Smooth muscle cell (in vitro differentiated cells): Measurements from ENCODE around the gene PALM. TPM values are rescaled to one million over a fixed set of nuclear protein-coding genes. Genes with fewer than 3 reads are reported as not detected.

ENCODE experiments used
- DNase-seq: peaks from one replicate; lab custom pipeline; 2025; ENCODE audit not compliant: unreplicated experiment; lab: John Stamatoyannopoulos, UW
- H2AFZ ChIP-seq: fragments of 200-600 bp; sonication (generic); 2 replicates; pipeline ENCODE4 v1.6.0; 2016; ENCODE audit warnings: antibody characterized with exemption, low read depth, mild to moderate bottlenecking
- H3F3A ChIP-seq: fragments of 200-600 bp; sonication (generic); 2 replicates; pipeline ENCODE4 v1.6.0; 2017; ENCODE audit warnings: antibody characterized with exemption, low read depth
- H3K27ac ChIP-seq: fragments of 200-600 bp; sonication (generic); 2 replicates; pipeline ENCODE4 v1.5.1; 2016; ENCODE audit warnings: low read depth, mild to moderate bottlenecking
- H3K27me3 ChIP-seq: fragments of 200-600 bp; sonication (generic); 2 replicates; pipeline ENCODE4 v1.6.1; 2016; ENCODE audit warnings: low read depth, mild to moderate bottlenecking
- H3K36me3 ChIP-seq: fragments of 200-600 bp; sonication (generic); 2 replicates; pipeline ENCODE4 v1.5.1; 2016; ENCODE audit warnings: low read depth
- H3K4me1 ChIP-seq: fragments of 200-600 bp; sonication (generic); 2 replicates; pipeline ENCODE4 v1.5.1; 2016; ENCODE audit warnings: low read depth
- H3K4me2 ChIP-seq: fragments of 200-600 bp; sonication (generic); 2 replicates; pipeline ENCODE4 v1.6.0; 2016; ENCODE audit warnings: mild to moderate bottlenecking
- H3K4me3 ChIP-seq: fragments of 200-600 bp; sonication (generic); 2 replicates; pipeline ENCODE4 v1.5.1; 2016; ENCODE audit warnings: mild to moderate bottlenecking
- H3K79me2 ChIP-seq: fragments of 200-600 bp; sonication (generic); 2 replicates; pipeline ENCODE4 v1.6.0; 2016; ENCODE audit warnings: low read depth, mild to moderate bottlenecking
- H3K9ac ChIP-seq: fragments of 200-600 bp; sonication (generic); 2 replicates; pipeline ENCODE4 v1.6.0; 2016; ENCODE audit warnings: low read depth
- H3K9me3 ChIP-seq: fragments of 200-600 bp; sonication (generic); replicated peaks from 2 replicates; pipeline ENCODE4 v1.5.1; 2016; ENCODE audit warnings: low read depth
- H4K20me1 ChIP-seq: fragments of 200-600 bp; sonication (generic); 2 replicates; pipeline ENCODE4 v1.6.0; 2016; ENCODE audit warnings: low read depth
- WGBS: methylation state at CpG from one replicate; pipeline ENCODE4 v1.1.7; 2016; ENCODE audit warnings: low lambda C conversion rate; 5-methylcytosine and 5-hydroxymethylcytosine counted together
- polyA plus RNA-seq: library from polyadenylated mRNA; unstranded; fragments of >200 nt; fragmentation: Nextera tagmentation; extraction: Ambion mirVana; gene quantifications from 2 replicates; pipeline ENCODE4 v1.2.1, GENCODE V29; 2016
- total RNA-seq: library from RNA; depleted of rRNA; stranded (reverse); fragments of >200 nt; gene quantifications from 2 replicates; pipeline ENCODE4 v1.2.3, GENCODE V29; 2014
- TF ChIP-seq, protein P1 (sequence below): fragments of 200-600 bp; sonication (generic); IDR thresholded peaks from 2 replicates; pipeline ENCODE4 v1.5.1; 2017; ENCODE audit warnings: borderline replicate concordance, mild to moderate bottlenecking, antibody characterized with exemption; ENCODE audit not compliant: insufficient read depth, poor library complexity, severe bottlenecking

PALM gene
- total and polyA plus RNA-seq, 2 experiments from 2014 or later, result 11.1 to 16.6 TPM

DNA sequence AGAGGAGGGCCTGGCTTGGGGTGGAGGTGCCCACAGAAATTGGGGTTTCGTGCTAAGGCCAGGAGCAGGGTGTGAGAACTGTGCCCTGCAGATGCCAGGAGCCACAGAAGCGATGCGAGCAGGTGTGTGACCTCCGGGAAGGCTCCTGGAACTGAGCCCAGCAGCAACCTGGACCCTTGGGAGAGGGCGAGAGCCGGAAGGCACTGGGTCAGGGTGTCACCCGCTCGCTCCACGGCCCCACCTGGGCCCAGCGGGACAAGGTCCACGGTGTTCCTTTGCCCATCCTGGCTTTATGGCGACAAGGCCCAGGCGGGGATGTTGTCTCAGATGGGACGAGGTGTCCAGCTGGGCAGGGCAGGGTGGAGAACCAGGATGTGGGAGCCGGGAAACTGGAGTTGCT, 46.3 kb downstream of the PALM start:
- no peak overlapping the region for H3K4me3 ChIP-seq
- H3K27ac ChIP-seq, result no peak overlapping the region
- H4K20me1 ChIP-seq, result no peaks in the 10 kb centered on the region
- no peaks in the 10 kb centered on the region for H3K36me3 ChIP-seq
- H3K27me3 ChIP-seq, result no peaks in the 10 kb centered on the region
- TF ChIP-seq, protein P1, sequence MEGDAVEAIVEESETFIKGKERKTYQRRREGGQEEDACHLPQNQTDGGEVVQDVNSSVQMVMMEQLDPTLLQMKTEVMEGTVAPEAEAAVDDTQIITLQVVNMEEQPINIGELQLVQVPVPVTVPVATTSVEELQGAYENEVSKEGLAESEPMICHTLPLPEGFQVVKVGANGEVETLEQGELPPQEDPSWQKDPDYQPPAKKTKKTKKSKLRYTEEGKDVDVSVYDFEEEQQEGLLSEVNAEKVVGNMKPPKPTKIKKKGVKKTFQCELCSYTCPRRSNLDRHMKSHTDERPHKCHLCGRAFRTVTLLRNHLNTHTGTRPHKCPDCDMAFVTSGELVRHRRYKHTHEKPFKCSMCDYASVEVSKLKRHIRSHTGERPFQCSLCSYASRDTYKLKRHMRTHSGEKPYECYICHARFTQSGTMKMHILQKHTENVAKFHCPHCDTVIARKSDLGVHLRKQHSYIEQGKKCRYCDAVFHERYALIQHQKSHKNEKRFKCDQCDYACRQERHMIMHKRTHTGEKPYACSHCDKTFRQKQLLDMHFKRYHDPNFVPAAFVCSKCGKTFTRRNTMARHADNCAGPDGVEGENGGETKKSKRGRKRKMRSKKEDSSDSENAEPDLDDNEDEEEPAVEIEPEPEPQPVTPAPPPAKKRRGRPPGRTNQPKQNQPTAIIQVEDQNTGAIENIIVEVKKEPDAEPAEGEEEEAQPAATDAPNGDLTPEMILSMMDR, result no peak
- H3K9me3 ChIP-seq, result no peaks in the 10 kb centered on the region
- no peak for DNase-seq
- H3K79me2 ChIP-seq, result no peaks in the 10 kb centered on the region
- no peaks in the 10 kb centered on the region for H3K4me1 ChIP-seq
- no peak overlapping the region for H2AFZ ChIP-seq
- H3F3A ChIP-seq, result no peaks in the 10 kb centered on the region
- no peak overlapping the region for H3K9ac ChIP-seq
- H3K4me2 ChIP-seq, result no peak overlapping the region
- WGBS, result 91% methylated on average over 15 of the region's 15 CpGs

DNA sequence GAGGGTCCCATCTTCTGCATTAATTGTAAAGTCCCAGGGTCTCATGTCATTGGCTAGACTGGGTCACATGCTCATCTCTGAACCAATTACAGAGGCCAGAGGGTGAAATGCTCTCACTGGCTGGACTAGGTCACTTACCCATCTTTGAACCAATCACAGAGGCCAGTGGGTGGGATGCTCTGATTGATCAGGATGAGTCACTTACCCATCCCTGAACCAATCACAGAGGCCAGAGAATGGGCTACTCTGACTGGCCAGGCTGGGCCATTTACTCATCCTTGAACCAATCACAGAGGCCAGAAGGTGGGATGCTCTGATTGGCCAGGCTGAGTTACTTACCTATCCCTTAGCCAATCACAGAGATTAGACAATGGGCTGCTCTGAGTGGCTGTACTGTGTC, 47.5 kb downstream of the PALM start:
- Histone ChIP-seq H3K4me3 (no peak overlapping the region), H2AFZ (no peak overlapping the region), H3K36me3 (no peaks in the 10 kb centered on the region), H3K4me2 (no peak overlapping the region), H4K20me1 (no peaks in the 10 kb centered on the region), H3K9ac (no peak overlapping the region), H3K79me2 (no peaks in the 10 kb centered on the region), H3F3A (no peaks in the 10 kb centered on the region), H3K27me3 (no peaks in the 10 kb centered on the region), H3K27ac (no peak overlapping the region), H3K9me3 (no peaks in the 10 kb centered on the region), H3K4me1 (no peaks in the 10 kb centered on the region)
- TF ChIP-seq, protein P1, result no peak
- no peak for DNase-seq

DNA sequence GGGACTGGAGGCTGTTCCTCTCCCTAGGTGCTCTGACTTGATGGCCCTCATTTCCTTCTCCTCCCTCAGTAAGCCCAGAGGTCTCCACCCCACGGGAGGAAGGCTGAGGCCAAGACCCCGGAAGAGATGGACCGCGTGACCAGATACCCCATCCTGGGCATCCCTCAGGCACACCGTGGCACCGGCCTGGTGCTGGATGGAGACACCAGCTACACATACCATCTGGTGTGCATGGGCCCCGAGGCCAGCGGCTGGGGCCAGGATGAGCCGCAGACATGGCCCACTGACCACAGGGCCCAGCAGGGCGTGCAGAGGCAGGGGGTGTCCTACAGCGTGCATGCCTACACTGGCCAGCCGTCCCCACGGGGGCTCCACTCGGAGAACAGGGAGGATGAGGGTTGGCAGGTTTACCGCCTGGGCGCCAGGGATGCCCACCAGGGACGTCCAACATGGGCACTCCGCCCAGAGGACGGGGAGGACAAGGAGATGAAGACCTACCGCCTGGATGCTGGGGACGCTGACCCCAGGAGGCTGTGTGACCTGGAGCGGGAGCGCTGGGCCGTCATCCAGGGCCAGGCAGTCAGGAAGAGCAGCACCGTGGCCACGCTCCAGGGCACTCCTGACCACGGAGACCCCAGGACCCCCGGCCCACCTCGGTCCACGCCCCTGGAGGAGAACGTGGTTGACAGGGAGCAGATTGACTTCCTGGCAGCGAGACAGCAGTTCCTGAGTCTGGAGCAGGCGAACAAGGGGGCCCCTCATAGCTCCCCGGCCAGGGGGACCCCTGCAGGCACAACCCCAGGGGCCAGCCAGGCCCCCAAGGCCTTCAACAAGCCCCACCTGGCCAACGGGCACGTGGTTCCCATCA, 48.3 kb downstream of the PALM start:
- Histone ChIP-seq H3K4me2 (no peak overlapping the region), H3K9ac (no peak overlapping the region), H2AFZ (no peak overlapping the region), H4K20me1 (no peaks in the 10 kb centered on the region), H3K36me3 (no peaks in the 10 kb centered on the region), H3K4me3 (no peak overlapping the region), H3K79me2 (no peaks in the 10 kb centered on the region), H3K4me1 (no peaks in the 10 kb centered on the region), H3K9me3 (no peaks in the 10 kb centered on the region), H3K27ac (no peak overlapping the region), H3K27me3 (no peaks in the 10 kb centered on the region), H3F3A (no peaks in the 10 kb centered on the region)
- no peak for DNase-seq
- TF ChIP-seq, protein P1, result no peak
- 94% methylated on average over 31 of the region's 36 CpGs for WGBS
